ENCODE results near the gene ENC1.

Gene ENC1

GRCh38 chr5:74599148-74599547, 41.4 kb downstream of the ENC1 start:
- no peak for DNase-seq

- no peak for DNase-seq
These were observed 41.8 kb downstream of the ENC1 start for GRCh38 chr5:74598731-74599130.

- DNase-seq = no peak
These were observed 43.6 kb downstream of the ENC1 start for GRCh38 chr5:74596927-74597326.

DNA sequence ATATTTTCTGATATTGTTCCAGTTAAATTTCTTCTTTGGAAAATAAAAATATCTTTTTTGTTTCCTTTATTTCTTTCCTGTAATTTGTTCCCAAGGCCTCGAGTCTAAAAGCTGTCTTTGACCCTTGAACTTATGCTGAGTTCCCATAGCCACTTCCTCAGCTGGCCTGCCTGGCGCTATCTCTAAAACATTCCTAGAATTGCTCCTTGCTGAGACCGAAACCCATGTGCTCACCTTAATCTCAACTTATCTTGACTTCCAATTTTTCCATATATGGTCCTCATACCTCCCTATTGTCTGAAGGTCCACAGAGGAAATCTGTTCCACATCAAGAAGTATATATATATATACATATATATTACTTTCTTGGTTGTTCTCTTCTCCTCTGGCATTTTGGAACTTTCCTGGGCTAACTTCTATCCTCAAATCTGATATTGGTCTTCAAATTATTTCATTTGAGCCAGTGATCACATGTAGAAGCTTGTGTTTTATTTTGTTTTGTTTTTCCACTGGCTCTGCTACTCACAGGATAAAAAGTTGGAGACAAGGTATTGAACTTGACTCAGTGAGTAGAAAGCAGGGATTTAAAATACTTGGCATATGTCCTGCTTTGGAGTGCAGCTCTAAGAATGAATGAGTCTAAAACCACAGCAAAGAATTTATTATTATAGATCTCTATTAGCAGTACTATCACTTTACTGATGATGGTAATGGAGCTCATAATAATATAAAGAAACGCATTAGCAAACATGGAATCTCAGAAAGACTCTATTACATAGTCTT, 45.2 kb downstream of the ENC1 start:
- no peak for DNase-seq

GRCh38 chr5:74594137-74595040, 46.1 kb downstream of the ENC1 start:
- DNase-seq = no peak

- DNase-seq = no peak
These were observed 51.1 kb downstream of the ENC1 start for GRCh38 chr5:74589204-74590056.

DNA sequence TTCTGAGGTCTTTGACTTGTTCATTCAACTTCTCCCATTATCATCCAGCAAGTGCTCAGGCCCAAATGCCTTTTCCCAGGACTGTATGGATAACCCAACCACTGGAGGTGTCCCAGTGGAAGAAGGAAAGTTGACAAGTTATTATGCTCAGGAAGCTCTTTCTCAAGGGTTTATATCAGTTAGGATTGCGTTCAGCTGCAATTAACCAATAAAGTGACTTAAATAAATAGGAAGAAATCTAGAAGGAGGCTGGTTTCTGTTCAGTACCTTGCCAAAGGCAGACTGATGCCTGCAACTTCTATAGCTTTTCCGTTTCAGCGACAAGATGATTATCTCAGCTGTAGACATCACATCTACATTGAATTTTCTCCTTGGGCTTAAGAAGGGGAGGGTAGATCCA, 52.1 kb downstream of the ENC1 start:
- DNase-seq = no peak

DNA sequence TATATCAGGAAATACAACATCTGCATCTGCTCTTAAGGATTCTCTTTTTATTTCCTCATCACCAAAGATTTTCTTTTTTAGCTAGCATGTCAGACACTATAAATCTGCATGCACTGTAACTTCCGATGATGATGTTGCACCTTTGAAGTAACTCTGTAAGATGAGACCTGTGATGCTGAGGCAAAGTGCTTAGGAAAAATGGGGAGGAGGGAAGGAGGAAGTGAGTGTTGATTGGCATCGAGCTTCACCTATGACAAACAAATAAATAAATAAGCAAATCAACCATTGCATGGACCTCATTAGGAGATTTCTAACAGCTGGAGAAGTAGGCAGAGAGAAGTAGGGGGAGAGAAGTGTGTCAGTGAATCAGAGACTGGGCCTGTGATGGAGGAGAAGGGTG, 52.6 kb downstream of the ENC1 start:
- no peak for DNase-seq

GRCh38 chr5:74587300-74587699, 53.2 kb downstream of the ENC1 start:
- DNase-seq = no peak

- no peak for DNase-seq
These were observed 53.7 kb downstream of the ENC1 start for GRCh38 chr5:74586856-74587255.

DNA sequence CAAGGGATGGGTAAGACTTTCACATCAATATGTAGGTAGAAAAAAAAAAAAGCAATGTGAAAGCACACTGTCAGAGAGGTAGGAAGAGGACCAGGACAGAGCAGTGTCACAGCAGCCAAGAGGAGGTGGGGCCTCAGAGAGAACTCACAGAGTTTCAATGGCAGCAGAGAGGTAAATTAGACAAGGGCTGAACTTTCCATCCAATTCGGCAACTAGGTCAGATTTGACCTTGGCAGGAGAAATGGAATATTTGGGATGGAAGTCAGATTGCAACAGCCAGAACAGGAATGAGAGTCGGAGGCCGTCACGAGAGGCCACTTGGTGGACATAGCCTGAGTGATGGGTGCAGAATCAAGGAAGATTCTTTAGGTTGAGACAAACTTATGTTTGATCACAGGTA, 57.7 kb downstream of the ENC1 start:
- DNase-seq = no peak

DNA sequence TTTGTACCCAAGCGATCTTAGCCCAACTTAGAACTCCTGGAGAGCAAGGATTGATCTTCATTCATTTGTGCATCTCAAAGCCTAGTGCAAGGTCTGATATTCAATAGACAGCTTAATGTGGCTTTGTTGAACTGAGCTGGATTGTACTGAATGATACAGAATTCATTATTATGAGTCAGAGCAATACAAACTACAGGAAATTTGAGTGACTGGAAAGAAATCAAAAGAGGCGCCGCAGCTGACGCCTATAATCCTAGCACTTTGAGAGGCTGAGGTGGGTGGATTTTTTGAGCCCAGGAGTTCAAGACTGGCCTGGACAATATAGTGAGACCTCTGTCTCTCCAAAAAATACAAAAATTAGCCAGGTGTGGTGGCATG, 58.6 kb downstream of the ENC1 start:
- no peak for DNase-seq

DNA sequence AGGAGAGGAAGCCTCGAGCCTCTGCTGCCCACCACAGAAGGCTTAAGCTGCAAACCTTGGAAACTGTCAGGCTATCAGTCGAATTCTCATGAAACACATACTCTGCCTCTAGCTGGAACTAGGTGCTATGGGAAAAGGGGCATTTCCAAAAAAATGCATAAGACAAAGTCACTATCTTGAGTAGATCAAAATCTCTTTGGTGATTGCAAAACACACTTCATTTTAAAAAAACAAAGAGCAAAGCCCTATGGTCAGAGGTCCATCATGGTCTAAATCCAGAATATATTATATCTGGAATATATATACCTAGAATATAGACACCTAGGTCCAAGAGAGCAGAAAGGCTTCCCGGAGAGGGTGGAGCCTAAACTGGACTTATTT, 59.8 kb downstream of the ENC1 start:
- no peak for DNase-seq

DNA sequence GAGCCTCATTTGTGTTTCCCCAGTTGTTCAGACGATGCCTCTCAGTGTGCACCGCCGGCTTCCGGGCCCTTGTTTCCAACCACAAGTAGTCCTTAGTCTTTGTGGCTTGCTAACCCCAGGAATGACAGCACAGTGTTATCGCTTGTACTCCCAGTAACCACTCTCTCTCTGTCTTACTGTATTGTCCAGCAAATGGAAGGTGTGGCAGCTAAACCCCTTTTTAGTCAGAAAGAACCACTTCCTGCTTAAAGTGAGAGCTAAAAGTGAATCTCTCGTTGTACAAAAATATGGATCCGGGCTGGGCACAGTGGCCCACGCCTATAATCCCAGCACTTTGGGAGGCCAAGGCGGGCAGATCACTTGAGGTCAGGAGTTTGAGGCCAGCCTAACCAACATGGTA, 61.3 kb downstream of the ENC1 start:
- no peak for DNase-seq

GRCh38 chr5:74578356-74579044, 62.0 kb downstream of the ENC1 start:
- DNase-seq = no peak
